SU-DHL-6 (cell line): ENCODE results near the gene CREB5.

Experiments
- CTCF ChIP-seq: fragments of 200-600 bp; sonication (generic); IDR thresholded peaks from one replicate; pipeline ENCODE4 v1.5.1; 2017; ENCODE audit warnings: antibody characterized with exemption, mild to moderate bottlenecking, low read length, moderate library complexity; ENCODE audit not compliant: insufficient read depth, poor library complexity, severe bottlenecking
- EZH2phosphoT487 ChIP-seq: fragments of 200-600 bp; sonication (generic), shearing (Covaris generic); conservative IDR thresholded peaks from 2 replicates; pipeline ENCODE4 v1.6.1; 2018; ENCODE audit warnings: mild to moderate bottlenecking, antibody characterized with exemption, low read length, moderate library complexity, mixed read lengths

- TF ChIP-seq CTCF = no peak
- TF ChIP-seq EZH2phosphoT487 = no peak
These were observed 90.1 kb downstream of the CREB5 start for GRCh38 chr7:28502408-28502807.
